HG02852 (cell line): ENCODE data around the gene CAPZB.

ENCODE experiments used
- ATAC-seq: cut with Tn5 transposase; IDR thresholded peaks from one replicate; pipeline ENCODE4 v1.9.1; 2021; ENCODE audit warnings: mild to moderate bottlenecking, moderate library complexity; ENCODE audit not compliant: unreplicated experiment

Gene CAPZB

DNA sequence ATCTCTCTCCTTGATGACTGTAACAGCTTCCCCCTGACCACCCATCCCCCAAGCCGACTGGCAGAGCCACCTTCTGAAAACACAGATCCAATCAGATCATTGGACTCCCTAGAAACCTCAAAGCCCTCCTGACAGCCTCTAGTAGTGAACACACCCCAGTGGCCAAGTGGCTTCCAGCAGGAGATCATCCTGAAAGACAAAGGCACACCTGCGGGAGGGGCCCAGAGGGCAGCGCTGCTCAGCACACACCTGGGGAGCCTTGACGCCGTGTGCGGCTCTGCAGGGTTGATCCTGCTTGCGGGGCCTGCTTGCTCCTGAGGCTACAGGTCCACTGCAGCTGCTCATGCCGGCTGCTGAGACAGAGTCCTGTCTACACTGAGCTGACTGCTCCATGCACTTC, 131.7 kb downstream of the CAPZB start:
- no peak for ATAC-seq

GRCh38 chr1:19352839-19353238, 132.5 kb downstream of the CAPZB start:
- no peak for ATAC-seq

DNA sequence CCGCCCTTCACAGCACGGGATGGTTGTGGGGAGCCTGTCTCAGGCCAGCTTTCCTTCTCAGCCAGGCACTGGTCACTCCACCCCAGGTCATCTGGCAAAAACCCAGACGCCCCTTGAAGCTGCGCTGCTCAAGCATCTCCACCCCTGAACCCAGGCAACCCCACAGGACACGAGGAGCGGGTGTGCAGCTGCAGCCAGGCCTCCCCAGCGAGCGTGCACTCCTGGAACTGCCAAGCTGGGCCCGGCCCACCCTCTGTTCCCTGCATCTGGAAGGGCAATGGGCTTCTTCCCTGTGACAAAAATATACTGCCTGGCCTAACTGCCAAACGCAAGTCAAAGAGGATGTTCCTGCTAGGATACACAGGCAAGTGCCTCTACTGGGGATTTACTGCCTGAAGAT, 133.5 kb downstream of the CAPZB start:
- no peak for ATAC-seq

DNA sequence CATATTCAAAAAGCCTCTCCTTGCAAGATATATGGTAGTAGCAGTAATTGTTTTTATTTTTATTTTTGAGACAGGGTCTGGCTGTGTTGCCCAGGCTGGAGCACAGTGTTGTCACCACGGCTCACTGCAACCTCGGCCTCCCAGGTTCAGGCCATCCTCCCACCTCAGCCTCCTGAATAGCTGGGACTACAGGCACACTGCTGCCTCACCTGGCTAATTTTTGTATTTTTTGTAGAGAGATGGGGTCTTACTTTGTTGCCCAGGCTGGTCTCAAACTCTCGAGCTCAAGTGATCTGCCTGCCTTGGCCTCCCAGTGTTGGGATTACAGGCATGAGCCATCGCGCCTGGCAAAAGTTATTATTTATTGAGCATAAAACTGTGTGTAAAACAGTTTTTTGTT, 134.8 kb downstream of the CAPZB start:
- no peak for ATAC-seq

DNA sequence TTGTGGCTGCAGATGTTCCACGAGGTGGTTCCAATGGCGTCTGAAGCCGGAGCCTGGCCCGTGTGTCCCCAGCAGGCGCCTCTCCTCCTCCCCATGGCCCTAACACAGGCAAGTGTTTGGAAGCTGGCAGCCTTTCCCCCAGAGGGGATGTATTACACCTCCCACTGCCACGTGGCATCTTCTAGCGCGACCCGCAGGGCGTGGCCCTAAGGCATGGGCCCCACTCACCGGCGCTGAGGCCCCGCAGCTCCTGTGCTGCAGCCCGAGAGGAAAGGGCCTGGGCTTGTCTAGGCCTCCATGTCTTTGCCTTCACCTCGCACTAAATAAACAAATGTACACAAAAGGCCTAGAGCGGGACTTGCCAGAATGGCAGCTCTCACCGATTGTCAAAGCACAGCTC, 135.3 kb downstream of the CAPZB start:
- no peak for ATAC-seq

DNA sequence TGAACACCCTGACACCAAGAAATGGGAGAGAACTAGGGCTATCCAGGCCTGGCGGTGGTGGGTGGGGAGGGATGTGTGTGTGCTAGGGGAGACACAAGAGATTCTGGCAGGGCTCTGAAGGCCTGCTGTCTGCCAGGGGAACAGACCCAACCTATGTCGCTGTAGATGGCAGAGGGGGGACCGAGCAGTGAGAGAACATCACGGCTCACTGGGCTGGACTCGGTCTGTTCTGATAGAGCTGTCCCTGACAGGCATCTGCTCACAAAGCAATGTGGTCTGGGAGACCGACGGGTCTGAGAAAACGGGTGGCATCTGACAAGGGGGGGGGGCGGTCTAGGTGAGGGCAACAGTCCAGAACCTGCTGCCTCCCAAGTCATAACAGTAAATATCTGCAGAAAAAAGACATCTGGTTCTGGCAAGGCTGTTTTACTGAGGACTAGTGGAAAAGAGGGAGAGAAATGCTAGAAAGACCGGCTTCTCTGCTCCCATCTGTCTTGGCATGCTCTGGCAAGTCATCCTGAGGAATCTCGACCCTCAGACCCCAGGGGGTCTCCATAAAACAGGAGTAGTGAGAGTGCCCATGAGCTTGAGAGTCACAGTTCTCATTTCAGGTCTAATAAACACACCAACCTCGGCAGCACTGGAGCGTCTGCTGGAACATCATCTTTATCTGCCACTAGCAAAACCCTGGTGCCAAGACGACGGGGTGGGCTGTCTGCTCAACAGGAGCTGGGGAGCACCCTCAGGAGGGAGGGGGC, 136.7 kb downstream of the CAPZB start:
- ATAC-seq: no peak

GRCh38 chr1:19347533-19348172, 137.7 kb downstream of the CAPZB start:
- no peak for ATAC-seq

GRCh38 chr1:19346026-19346425, 139.3 kb downstream of the CAPZB start:
- no peak for ATAC-seq

- ATAC-seq: no peak
Observed at GRCh38 chr1:19345391-19345790, 139.9 kb downstream of the CAPZB start.

- ATAC-seq: no peak
Observed at GRCh38 chr1:19344831-19345230, 140.5 kb downstream of the CAPZB start.

DNA sequence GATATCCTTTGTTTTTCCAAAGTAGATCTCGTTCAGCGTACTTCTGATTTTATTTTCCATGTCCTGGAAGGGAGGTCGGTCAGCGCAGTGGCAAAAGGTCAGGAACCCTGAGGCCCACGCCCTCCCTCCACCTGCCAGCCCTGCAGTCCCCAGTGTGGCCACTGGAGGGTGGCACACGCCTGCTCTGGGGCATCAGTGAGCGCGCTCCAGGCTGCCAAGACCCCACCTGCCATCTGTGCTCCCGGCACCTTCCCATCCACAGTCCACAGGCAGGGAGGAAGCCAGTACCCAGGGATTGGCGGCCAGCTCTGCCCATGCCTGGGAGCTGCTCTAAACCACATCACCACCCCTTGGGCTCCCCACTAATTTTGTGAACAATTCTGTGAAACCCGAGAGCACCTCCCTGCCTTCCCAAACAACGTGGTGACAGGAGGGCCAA, 140.9 kb downstream of the CAPZB start:
- no peak for ATAC-seq

DNA sequence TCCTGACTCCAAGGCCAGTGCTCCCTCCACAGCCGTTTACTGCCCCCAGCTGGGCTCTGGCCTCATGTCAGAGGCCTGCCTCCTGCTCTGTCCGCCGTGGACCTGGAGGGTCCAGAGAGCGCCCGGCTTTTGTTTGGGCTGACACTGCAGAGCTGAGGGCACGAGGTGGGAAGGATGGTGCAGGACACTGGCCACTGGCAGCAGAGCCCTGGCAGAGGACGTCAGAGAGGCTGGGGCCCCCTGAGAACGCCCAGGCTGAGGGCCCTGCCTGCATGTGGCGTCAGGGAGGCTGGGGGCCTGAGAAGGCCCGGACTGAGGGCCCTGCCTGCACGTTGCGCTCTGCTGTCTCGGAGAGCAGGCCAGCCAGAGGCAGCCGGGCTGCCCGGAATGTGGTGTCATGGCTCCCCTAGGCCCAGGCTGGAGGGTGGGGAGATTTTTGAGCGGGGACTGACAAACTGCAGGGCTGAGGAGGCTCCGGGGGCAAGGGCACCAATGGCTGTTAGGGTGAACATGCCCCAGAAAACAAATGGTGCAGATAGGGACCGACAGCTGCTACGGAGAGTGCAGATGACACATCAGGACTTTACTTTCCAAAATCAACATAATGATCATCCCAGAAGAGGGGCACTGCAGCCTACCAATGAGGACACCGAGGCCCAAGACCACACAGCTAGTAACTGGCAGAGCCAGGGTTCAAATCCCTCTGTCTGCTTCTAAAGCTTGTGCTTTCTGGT, 141.6 kb downstream of the CAPZB start:
- ATAC-seq: no peak

DNA sequence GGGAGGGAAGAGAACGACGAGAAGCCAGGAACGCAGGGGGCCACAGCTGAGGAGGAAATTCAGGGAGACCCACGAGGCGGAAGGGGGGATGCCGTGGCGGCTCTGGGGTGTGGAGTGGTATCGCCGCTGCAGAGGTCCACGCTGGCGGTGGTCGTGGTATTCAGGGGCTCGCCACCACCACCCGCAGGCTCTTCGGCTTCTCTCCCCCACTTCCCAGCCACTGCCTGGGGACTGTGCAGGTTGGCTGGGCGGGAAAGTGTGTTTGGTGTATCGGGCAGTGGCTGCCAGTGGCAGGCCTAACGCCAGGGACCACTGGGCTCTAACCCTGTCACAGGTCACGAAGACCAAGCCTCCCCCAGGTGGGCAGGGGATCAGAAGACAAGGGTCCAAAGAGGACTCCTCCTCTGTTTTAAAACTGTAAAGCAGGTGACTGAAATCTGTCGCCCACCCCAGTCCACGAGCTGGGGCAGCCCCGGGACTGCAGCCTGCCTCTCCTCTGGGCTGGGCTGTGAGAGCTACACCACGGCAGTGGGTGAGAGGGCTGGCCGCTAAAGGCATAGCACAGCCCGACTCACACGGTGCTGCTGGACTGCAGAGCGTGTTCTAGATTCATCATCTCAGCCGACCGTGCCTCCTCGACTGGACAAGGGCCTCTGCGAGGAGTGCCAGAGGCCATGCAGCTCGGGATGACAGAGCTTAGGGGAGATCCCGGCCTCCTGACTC, 142.3 kb downstream of the CAPZB start:
- ATAC-seq: no peak

- no peak for ATAC-seq
Observed at GRCh38 chr1:19342062-19342750, 143.1 kb downstream of the CAPZB start.

DNA sequence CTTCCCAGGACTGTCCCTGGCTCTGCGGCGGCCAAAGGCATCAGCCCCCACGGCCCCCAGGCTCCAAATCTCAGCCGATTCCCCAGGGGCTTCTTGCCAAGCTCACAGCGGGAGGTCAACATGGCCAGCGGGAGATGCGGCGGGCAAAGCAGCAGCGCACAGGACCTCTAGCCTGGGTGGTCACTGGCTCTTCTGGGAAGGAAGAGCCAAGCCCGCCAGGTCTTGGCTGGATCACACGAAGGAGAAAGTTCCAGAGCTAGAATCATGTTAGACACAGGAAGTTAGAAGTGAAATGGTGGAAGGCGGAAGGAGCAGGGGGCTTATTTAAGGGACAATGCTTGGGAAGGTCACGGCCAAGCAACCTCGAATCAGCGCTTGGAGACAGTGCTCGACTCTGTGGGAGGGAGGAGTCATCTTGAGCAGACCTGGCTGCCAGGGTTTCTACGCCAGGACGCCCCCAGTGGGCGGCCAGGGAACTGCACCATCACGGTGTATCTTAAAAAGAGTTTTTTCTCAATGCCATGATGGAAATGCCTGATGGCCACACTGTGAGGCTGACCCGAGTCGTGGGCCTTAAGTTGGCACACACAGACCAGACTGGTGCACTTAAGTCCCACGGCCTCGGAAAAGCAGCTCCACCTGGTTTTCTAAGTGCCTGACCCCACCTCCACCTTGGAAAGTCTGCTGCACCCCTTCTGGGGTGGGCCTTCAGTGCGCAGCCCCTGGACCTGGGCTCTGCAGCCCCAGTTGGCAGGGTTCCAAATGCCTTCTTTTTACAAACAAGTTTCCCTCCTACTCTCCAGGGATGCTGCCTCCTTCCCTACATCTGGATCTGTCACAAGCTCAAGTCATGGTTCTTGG, 143.9 kb downstream of the CAPZB start:
- no peak for ATAC-seq

GRCh38 chr1:19340387-19340937, 144.9 kb downstream of the CAPZB start:
- no peak for ATAC-seq

- ATAC-seq: no peak
Observed at GRCh38 chr1:19339214-19339861, 146.0 kb downstream of the CAPZB start.

DNA sequence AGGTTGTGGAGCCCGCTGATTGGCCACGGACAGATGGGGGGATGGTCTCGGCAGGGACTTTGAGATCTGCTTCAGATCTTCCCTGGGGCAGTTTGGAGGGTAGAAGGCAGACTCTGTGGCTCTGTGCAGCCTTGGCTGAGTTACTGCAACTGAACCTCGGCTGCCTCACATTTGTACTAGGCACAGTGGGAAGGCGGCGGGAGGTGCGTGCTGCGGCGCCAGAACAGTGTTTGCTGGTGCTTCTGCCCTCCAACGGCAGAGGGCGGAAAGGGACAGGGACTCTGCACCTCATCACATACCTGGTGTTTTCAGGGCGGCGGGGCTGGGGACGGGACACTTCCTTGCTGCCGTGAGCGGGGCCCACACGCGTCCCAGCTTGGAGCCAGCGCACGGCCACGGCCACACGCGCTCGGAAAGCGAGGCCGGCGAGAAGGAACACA, 147.0 kb downstream of the CAPZB start:
- ATAC-seq: no peak

GRCh38 chr1:19337289-19337688, 148.1 kb downstream of the CAPZB start:
- ATAC-seq: no peak
